NCI-H460 (cell line): ENCODE data around the gene CNIH1. TPM values are rescaled to one million over a fixed set of nuclear protein-coding genes. Genes with fewer than 3 reads are reported as not detected.
A peak's percentile ranks its signal among the peaks of the same experiment; 100 is the strongest.
"Not testable (repeated sequence)": the region's sequence is repeated elsewhere in the genome, so short reads cannot be mapped to it uniquely, and the experiment has no call there.

Source experiments
- DNase-seq: peaks from one replicate; pipeline ENCODE4 v3.0.0-alpha.2; 2016; ENCODE audit warnings: low read depth; ENCODE audit errors: extremely low read depth
- total RNA-seq: library from RNA; depleted of rRNA; stranded (reverse); fragments of >200 nt; shearing (Covaris generic); gene quantifications from 2 replicates; pipeline ENCODE4 v1.2.3, GENCODE V29; 2014

The CNIH1 gene
- total RNA-seq, 1 experiment from 2014 or later, result 351 TPM

GRCh38 chr14:54470701-54471100 is 29.5 kb upstream of the CNIH1 start:
- DNase-seq, result no peak

DNA sequence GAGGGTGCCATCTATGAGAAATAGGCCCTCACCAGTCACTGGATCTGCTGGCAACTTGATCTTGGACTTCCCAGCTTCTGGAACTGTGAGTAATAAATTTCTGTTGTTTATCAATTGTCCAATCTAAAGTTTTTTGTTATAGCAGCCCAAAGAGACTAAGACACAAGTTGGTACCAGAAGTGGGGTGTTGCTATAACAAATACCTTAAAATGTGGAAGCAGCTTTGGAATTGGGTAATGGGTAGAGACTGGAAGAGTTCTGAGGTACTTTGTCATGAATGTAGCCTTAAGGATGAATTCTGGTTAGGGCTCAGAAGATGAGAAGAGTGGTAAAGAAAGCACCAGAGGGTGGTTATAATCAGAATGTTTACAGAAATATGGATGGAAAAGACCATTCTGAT is 26.1 kb upstream of the CNIH1 start:
- DNase-seq, result no peak

DNA sequence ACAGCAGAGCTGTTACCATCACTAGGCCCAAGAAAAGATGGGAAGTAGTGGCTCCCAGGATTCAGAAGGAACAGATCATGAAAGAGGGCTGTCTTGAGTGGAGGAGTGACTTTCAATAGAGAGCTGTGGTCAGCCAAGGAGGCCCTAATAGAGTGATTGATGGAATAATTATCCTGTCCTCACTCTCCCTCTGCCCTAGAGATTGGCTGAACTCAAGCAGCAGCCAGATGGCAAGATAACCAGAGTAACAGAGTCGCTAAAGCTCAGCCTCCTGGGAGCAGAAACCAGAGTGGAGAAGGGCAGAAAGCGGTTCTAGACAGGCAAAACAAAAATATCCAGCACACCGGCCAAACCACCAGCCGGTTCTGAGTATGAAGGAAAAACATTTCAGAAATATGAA is 24.5 kb upstream of the CNIH1 start:
- DNase-seq, result no peak

DNA sequence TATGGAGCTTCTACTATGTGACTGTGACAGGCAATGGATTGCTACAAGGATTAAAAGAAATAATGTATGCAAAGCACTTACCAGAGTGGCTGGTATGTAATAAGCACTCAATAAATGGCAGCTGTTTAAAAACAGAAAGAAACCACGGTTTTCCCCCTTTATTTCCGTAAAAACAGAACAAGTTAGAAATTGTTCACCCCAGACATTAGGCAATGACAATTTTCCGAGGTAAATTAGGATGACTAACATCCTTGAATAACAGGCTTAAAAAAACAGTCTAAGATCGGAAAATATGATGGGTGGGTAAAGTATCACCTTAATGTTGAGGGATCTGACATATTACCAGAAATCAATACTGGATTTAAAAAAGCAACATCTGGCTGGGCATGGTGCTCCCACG is 20.9 kb upstream of the CNIH1 start:
- no peak for DNase-seq

GRCh38 chr14:54459106-54459505 is 17.9 kb upstream of the CNIH1 start:
- no peak for DNase-seq

DNA sequence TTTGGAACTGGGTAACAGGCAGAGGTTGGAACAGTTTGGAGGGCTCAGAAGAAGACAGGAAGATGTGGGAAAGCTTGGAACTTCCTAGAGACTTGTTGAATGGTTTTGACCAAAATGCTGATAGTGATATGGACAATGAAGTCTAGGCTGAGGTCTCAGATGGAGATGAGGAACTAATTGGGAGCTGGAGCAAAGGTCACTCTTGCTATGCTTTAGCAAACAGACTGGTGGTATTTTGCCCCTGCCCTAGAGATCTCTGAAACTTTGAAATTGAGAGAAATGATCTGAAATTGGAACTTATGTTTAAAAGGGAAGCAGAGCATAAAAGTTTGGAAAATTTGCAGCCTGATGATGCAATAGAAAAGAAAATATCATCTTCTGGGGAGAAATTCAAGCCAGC is 17.4 kb upstream of the CNIH1 start:
- not testable (repeated sequence) for DNase-seq

GRCh38 chr14:54457609-54457996 is 16.4 kb upstream of the CNIH1 start:
- no peak for DNase-seq

- DNase-seq, result not testable (repeated sequence)
These were observed 15.8 kb upstream of the CNIH1 start for GRCh38 chr14:54456820-54457608.

- no peak for DNase-seq
These were observed 14.2 kb upstream of the CNIH1 start for GRCh38 chr14:54455363-54455762.

- not testable (repeated sequence) for DNase-seq
These were observed 12.8 kb upstream of the CNIH1 start for GRCh38 chr14:54453990-54454389.

- DNase-seq, result no peak
These were observed 12.1 kb upstream of the CNIH1 start for GRCh38 chr14:54453252-54453651.

- no peak for DNase-seq
These were observed 10.8 kb upstream of the CNIH1 start for GRCh38 chr14:54451961-54452360.

DNA sequence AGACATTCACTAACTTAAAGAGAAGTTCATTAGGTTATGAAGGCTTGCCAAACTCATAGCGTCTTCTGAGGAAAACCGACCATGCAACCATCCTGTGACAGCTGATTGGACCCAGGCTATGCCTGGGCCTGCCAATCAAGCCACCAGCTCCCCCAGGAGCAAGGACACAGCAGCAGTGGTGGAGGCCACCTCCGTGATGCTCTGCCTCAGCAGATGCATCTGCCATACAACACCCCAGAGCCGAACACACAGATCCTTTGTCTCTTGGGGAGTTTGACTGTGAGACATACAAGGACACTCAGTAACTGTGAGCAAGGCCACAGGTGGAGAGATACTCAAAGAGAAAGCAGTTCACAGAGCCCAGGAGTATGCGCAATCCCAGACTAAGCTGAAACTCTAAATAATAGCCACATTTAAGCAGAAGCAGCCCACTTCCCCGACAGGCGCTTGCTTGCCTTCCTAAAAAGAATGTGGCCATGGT is 10.0 kb upstream of the CNIH1 start:
- DNase-seq, result no peak

- no peak for DNase-seq
These were observed 9.4 kb upstream of the CNIH1 start for GRCh38 chr14:54450535-54450934.

DNA sequence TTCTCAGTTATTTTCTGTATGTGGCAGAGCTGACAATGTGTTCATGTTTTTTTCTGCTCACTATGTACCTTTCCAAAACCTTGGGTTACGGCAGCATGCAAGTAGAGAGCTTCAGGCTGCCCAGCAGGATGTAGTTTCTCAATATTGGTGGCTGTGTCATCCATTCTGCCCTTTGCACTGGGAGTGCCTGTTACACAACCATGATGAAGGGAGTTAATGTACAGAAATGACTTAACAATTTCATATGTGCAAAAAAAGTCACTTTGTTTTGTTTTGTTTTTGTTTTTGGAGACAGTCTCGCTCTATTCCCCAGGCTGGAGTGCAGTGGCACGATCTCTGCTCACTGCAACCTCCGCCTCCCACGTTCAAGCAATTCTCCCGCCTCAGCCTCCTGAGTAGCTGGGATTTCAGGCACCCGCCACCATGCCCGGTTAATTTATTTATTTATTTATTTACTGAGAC is 6.1 kb upstream of the CNIH1 start:
- DNase-seq, result peak; percentile 38

DNA sequence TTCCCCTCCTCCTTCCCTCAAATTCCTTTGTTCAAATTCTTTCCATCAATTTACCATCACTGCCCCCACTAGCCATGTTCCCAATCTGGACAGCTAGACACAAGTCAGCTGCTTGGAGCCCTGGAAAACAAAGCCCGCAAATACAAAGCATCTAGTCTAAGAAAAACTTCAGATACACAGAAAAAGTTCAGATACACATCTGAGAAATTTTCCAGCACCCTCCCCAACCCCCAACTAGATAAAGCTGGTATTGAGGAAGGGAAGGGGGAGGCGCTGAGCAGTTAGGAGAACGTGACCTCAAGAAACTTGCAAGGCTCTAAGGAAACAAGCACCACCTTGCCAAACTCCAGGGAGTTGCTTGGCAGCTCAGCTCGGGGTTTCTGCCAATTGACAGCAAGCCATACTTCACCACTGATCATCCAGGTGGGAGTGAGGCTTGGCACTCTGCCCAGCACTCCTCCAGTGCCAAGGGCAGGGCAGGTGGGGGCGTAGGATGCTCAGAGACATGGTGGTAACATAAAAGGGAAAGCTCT is 5.1 kb upstream of the CNIH1 start:
- DNase-seq, result no peak

DNA sequence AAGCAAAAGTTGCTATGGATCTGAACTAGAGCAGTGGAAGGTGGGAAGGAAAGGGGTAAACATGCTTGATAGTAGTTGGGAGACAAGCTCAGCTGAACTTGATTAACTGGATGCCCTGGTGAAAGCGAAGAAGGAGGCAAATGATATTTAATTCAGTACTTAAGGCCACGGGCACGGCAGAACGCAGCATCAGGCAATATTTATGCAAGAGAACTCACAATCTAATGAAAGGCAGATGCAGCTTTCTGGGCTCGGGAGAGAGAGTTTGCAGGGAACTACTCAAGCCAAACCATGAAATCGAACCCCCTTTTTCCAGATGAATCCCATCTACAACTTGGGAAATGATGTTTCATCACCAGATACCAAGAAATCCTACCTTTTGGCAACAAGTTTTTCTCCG is 3.5 kb upstream of the CNIH1 start:
- no peak for DNase-seq

GRCh38 chr14:54443981-54444380 is 2.8 kb upstream of the CNIH1 start:
- no peak for DNase-seq

GRCh38 chr14:54442961-54443360 is 1.8 kb upstream of the CNIH1 start:
- DNase-seq, result not testable (repeated sequence)

- no peak for DNase-seq
These were observed 700 bp downstream of the CNIH1 start for GRCh38 chr14:54440476-54440872.

DNA sequence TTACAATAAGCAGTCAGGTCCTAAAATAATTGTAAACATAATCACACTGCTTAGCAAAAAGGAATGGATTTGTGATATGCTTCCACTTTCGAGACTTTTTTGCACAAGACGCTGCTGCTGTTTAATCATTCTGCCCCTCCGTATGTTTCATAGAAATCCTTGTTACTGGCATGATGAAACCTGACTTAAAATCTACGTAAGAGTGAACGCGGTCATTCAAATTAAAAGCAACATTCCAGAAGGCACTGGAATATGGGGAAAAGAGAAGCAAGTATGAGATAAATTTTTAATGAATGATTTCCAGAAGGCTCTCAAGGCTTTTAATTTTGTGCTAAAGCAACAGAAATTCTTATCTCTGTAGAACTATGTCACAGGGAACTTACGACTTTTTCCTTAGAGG is 1.1 kb downstream of the CNIH1 start:
- peak; percentile 58 for DNase-seq

DNA sequence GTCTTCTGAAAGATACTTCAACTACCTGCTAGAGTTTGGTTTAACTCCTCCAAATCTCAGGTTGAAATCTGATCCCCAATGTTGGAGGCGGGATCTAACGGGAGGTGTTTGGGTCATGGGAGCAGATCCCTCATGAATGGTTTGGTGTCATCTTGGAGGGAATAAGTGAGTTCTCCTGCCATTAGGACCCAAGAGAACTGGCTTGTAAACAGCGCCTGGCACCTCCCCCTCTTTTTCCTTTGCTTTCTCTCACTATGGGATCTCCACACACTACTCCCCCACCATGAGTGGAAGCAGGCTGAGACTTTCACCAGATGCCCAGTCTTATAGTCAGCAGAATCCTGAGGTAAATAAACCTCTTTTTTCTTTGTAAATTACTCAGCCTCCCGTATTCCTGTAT is 2.5 kb downstream of the CNIH1 start:
- no peak for DNase-seq
